H1 (cell line): ENCODE results near the gene DIP2C. TPM values are rescaled to one million over a fixed set of nuclear protein-coding genes. Genes with fewer than 3 reads are reported as not detected.

Experiments
- CTCF ChIA-PET: fragments of 300-600 bp; sonication (Branson Sonifier 250); formaldehyde crosslinking; loops from one replicate; lab custom pipeline; 2021; ENCODE audit not compliant: partially characterized antibody; lab: Charles Lee
- POLR2A ChIA-PET: fragments of 300-600 bp; sonication (Branson Sonifier 250); formaldehyde crosslinking; loops from one replicate; lab custom pipeline; 2021; ENCODE audit warnings: inconsistent platforms; ENCODE audit not compliant: partially characterized antibody; lab: Charles Lee
- DNase-seq, 2 experiments: peaks; one replicate each; pipeline versions ENCODE4 v3.0.0 to v3.0.0-alpha.2; 2010 to 2022; ENCODE audit warnings: low spot score in 2 of 2, low read depth in 1 of 2, mixed read lengths in 1 of 2
- FAIRE-seq: peaks from 2 replicates; lab custom pipeline; 2011; peaks lifted over from hg19 to GRCh38; lab: Jason Lieb, UNC
- H2AFZ ChIP-seq: 2 replicates; pipeline ENCODE4 v1.8.1; 2012; ENCODE audit warnings: low read length, inconsistent platforms
- H2AK5ac ChIP-seq: 2 replicates; pipeline ENCODE4 v1.6.1; 2013; ENCODE audit warnings: low read depth, low read length
- H2BK120ac ChIP-seq: replicated peaks from 2 replicates; pipeline ENCODE3; 2013; ENCODE audit warnings: low read depth, low read length, inconsistent platforms
- H2BK12ac ChIP-seq: 2 replicates; pipeline ENCODE4 v1.6.1; 2013; ENCODE audit warnings: low read depth, low read length
- H2BK15ac ChIP-seq: 2 replicates; pipeline ENCODE4 v1.6.1; 2013; ENCODE audit warnings: low read length
- H2BK20ac ChIP-seq: 2 replicates; pipeline ENCODE4 v1.6.1; 2013; ENCODE audit warnings: low read length
- H2BK5ac ChIP-seq: 2 replicates; pipeline ENCODE4 v1.6.1; 2013; ENCODE audit warnings: low read depth, low read length
- H3K14ac ChIP-seq: 2 replicates; pipeline ENCODE4 v1.6.1; 2013; ENCODE audit warnings: inconsistent platforms; ENCODE audit not compliant: insufficient read length
- H3K18ac ChIP-seq: 2 replicates; pipeline ENCODE4 v1.6.1; 2013; ENCODE audit warnings: low read length; ENCODE audit errors: extremely low read depth
- H3K23ac ChIP-seq: 2 replicates; pipeline ENCODE4 v1.6.1; 2013; ENCODE audit warnings: inconsistent platforms; ENCODE audit not compliant: insufficient read length
- H3K23me2 ChIP-seq: 2 replicates; pipeline ENCODE4 v1.6.1; 2013; ENCODE audit warnings: low read depth, low read length
- H3K27ac ChIP-seq: 2 replicates; pipeline ENCODE4 v1.6.1; 2011; ENCODE audit warnings: low read depth, low read length, inconsistent platforms
- H3K27me3 ChIP-seq, 4 experiments: replicated peaks in 1 of 4; 1 replicate in 1 of 4; 2 replicates in 3 of 4; pipeline versions ENCODE4 v1.6.1 to v1.8.1; 2011 to 2013; ENCODE audit warnings: low read length in 3 of 4, mild to moderate bottlenecking in 3 of 4, inconsistent platforms in 2 of 4, mixed read lengths in 2 of 4, moderate library complexity in 1 of 4; ENCODE audit not compliant: control insufficient read depth in 3 of 4, insufficient read depth in 3 of 4; ENCODE audit errors: extremely low read depth in 1 of 4
- H3K36me3 ChIP-seq, 4 experiments: 2 replicates each; pipeline versions ENCODE4 v1.6.1 to v1.8.1; 2011 to 2013; ENCODE audit warnings: mild to moderate bottlenecking in 4 of 4, low read length in 3 of 4, moderate library complexity in 2 of 4, control low read depth in 1 of 4, inconsistent platforms in 1 of 4; ENCODE audit not compliant: insufficient read depth in 4 of 4, control insufficient read depth in 2 of 4
- H3K4ac ChIP-seq: replicated peaks from 2 replicates; pipeline ENCODE3; 2013; ENCODE audit warnings: low read length, low read depth, mixed read lengths, inconsistent platforms; ENCODE audit not compliant: insufficient read length
- H3K4me1 ChIP-seq, 4 experiments: replicated peaks in 1 of 4; 1 replicate in 1 of 4; 2 replicates in 3 of 4; pipeline versions ENCODE4 v1.6.1 to v1.8.1; 2011 to 2013; ENCODE audit warnings: low read length in 3 of 4, inconsistent platforms in 2 of 4, mixed read lengths in 1 of 4; ENCODE audit not compliant: insufficient read depth in 4 of 4, control insufficient read depth in 3 of 4
- H3K4me2 ChIP-seq, 2 experiments: 2 replicates each; pipeline versions ENCODE4 v1.6.1 to v1.8.1; 2011 to 2013; ENCODE audit warnings: low read depth in 2 of 2, low read length in 2 of 2, control low read depth in 1 of 2, inconsistent platforms in 1 of 2, mild to moderate bottlenecking in 1 of 2; ENCODE audit not compliant: insufficient read depth in 1 of 2
- H3K4me3 ChIP-seq, 4 experiments: fragments of 200-600, 300-600 bp in 1 of 4; sonication (generic), shearing (Covaris generic), sonication (Bioruptor Twin) in 1 of 4; 2 replicates each; pipeline versions ENCODE4 v1.5.1 to v1.8.1; 2011 to 2016; ENCODE audit warnings: low read length in 4 of 4, low read depth in 3 of 4, control low read depth in 2 of 4, inconsistent platforms in 2 of 4, mild to moderate bottlenecking in 2 of 4, mixed read lengths in 1 of 4, moderate library complexity in 1 of 4; ENCODE audit not compliant: insufficient read depth in 2 of 4; ENCODE audit errors: extremely low read depth in 1 of 4
- H3K56ac ChIP-seq: replicated peaks from 2 replicates; pipeline ENCODE3; 2013; ENCODE audit warnings: low read depth, mild to moderate bottlenecking, mixed read lengths, low read length, inconsistent platforms; ENCODE audit not compliant: insufficient read length
- H3K79me1 ChIP-seq: 2 replicates; pipeline ENCODE4 v1.6.1; 2013; ENCODE audit warnings: low read depth, low read length, control low read depth
- H3K79me2 ChIP-seq, 2 experiments: 2 replicates each; pipeline versions ENCODE4 v1.6.1 to v1.8.1; 2012 to 2013; ENCODE audit warnings: low read length in 2 of 2, mild to moderate bottlenecking in 2 of 2, inconsistent platforms in 1 of 2; ENCODE audit not compliant: insufficient read depth in 2 of 2, control insufficient read depth in 1 of 2
- H3K9ac ChIP-seq, 4 experiments: replicated peaks in 1 of 4; 1 replicate in 1 of 4; 2 replicates in 3 of 4; pipeline versions ENCODE4 v1.6.1 to v1.8.1; 2011 to 2013; ENCODE audit warnings: low read depth in 3 of 4, low read length in 3 of 4, control low read depth in 2 of 4, mild to moderate bottlenecking in 2 of 4, moderate library complexity in 2 of 4, inconsistent platforms in 1 of 4; ENCODE audit errors: extremely low read depth in 1 of 4
- H3K9me3 ChIP-seq, 2 experiments: 2 replicates each; pipeline versions ENCODE4 v1.6.1 to v1.8.1; 2012 to 2013; ENCODE audit warnings: mild to moderate bottlenecking in 2 of 2, moderate library complexity in 2 of 2, control low read depth in 1 of 2, inconsistent platforms in 1 of 2, low read depth in 1 of 2, low read length in 1 of 2, mixed read lengths in 1 of 2; ENCODE audit not compliant: insufficient read depth in 2 of 2
- H4K20me1 ChIP-seq, 2 experiments: replicated peaks in 1 of 2; 2 replicates each; pipeline versions ENCODE3 to v1.8.1; 2011 to 2013; ENCODE audit warnings: inconsistent platforms in 2 of 2, low read length in 2 of 2, mild to moderate bottlenecking in 1 of 2; ENCODE audit not compliant: insufficient read depth in 2 of 2, control insufficient read depth in 1 of 2
- H4K5ac ChIP-seq: 2 replicates; pipeline ENCODE4 v1.6.1; 2013; ENCODE audit warnings: low read length, low read depth, mixed read lengths, inconsistent platforms; ENCODE audit not compliant: insufficient read length
- H4K8ac ChIP-seq: 2 replicates; pipeline ENCODE4 v1.8.0; 2013; ENCODE audit warnings: mild to moderate bottlenecking, moderate library complexity, low read length, inconsistent platforms; ENCODE audit not compliant: insufficient read depth; ENCODE audit errors: extremely low read depth
- H4K91ac ChIP-seq: replicated peaks from 2 replicates; pipeline ENCODE3; 2013; ENCODE audit warnings: low read length, mixed read lengths, inconsistent platforms; ENCODE audit not compliant: insufficient read length
- BRCA1 ChIP-seq: IDR thresholded peaks from 2 replicates; pipeline ENCODE4 v1.6.1; 2012; ENCODE audit warnings: low read depth, low read length, improper control_type of control experiment
- CEBPB ChIP-seq: IDR thresholded peaks from 2 replicates; pipeline ENCODE4 v1.6.1; 2012; ENCODE audit warnings: low read depth, low read length
- HDAC2 ChIP-seq, 2 experiments: fragments of 300-600 bp in 1 of 2; sonication (generic) in 1 of 2; IDR thresholded peaks; 2 replicates each; pipeline ENCODE4 v1.6.1; 2011 to 2012; ENCODE audit warnings: low read depth in 2 of 2, low read length in 2 of 2, mild to moderate bottlenecking in 2 of 2, moderate library complexity in 2 of 2, borderline replicate concordance in 1 of 2, inconsistent platforms in 1 of 2
- JUND ChIP-seq: IDR thresholded peaks from 2 replicates; pipeline ENCODE4 v1.6.1; 2011; ENCODE audit warnings: mild to moderate bottlenecking, improper control_type of control experiment, low read length
- KDM5A ChIP-seq: fragments of 200-600 bp; IDR thresholded peaks from 2 replicates; pipeline ENCODE4 v1.7.1; 2012; ENCODE audit warnings: mild to moderate bottlenecking, low read length, inconsistent platforms, mixed read lengths
- MAX ChIP-seq: IDR thresholded peaks from 2 replicates; pipeline ENCODE4 v1.6.1; 2012; ENCODE audit warnings: inconsistent platforms
- PHF8 ChIP-seq: fragments of 200-600 bp; sonication (generic); conservative IDR thresholded peaks from 2 replicates; pipeline ENCODE4 v1.7.1; 2012; ENCODE audit warnings: low read depth, mild to moderate bottlenecking, inconsistent platforms, low read length, moderate library complexity
- POU5F1 ChIP-seq: IDR thresholded peaks from 2 replicates; pipeline ENCODE4 v1.6.1; 2011; ENCODE audit warnings: low read depth, mild to moderate bottlenecking, low read length, moderate library complexity
- RNF2 ChIP-seq: fragments of 200-900, 300-1000 bp; sonication (generic); IDR thresholded peaks from 2 replicates; pipeline ENCODE4 v1.7.1; 2016; ENCODE audit warnings: borderline replicate concordance, low read depth, mild to moderate bottlenecking, antibody characterized with exemption, low read length; ENCODE audit not compliant: poor library complexity, severe bottlenecking; ENCODE audit errors: missing control alignments
- SIN3A ChIP-seq, 2 experiments: IDR thresholded peaks in 1 of 2; conservative IDR thresholded peaks in 1 of 2; 2 replicates each; pipeline ENCODE4 v1.6.1; 2011 to 2012; ENCODE audit warnings: low read length in 2 of 2, improper control_type of control experiment in 1 of 2, low read depth in 1 of 2, mild to moderate bottlenecking in 1 of 2
- TCF12 ChIP-seq: IDR thresholded peaks from 2 replicates; pipeline ENCODE4 v1.6.1; 2011; ENCODE audit warnings: low read depth, mild to moderate bottlenecking, low read length
- TEAD4 ChIP-seq: IDR thresholded peaks from 2 replicates; pipeline ENCODE4 v1.6.1; 2012; ENCODE audit warnings: low read depth, low read length, inconsistent platforms, mixed read lengths
- WGBS, 2 experiments: shearing (Covaris generic) in 1 of 2; methylation state at CpG; one replicate each; pipeline versions ENCODE4 v1.1.6 to v1.1.7; 2013 to 2015; ENCODE audit warnings: low lambda C conversion rate in 2 of 2, mixed read lengths in 2 of 2, inconsistent platforms in 1 of 2, low coverage in 1 of 2, missing lambda C conversion rate in 1 of 2; ENCODE audit not compliant: insufficient replicate concordance in 2 of 2, insufficient coverage in 1 of 2, insufficient read length in 1 of 2; ENCODE audit errors: extremely low coverage in 1 of 2, missing lambda C conversion rate in 1 of 2; 5-methylcytosine and 5-hydroxymethylcytosine counted together
- polyA plus RNA-seq, 7 experiments: library from polyadenylated mRNA; depleted of rRNA in 3 of 7; stranded (reverse) in 5 of 7; unstranded in 2 of 7; fragments of >200 nt in 5 of 7; fragments of 200-250 nt in 2 of 7; gene quantifications; 1 replicate in 5 of 7; 2 replicates in 1 of 7; 4 replicates in 1 of 7; pipeline versions ENCODE4 v1.2.1 to v1.2.3, GENCODE V29; 2011 to 2013; ENCODE audit warnings: missing spikeins in 2 of 7, mixed read lengths in 2 of 7
- total RNA-seq: library from RNA; stranded (reverse); fragmentation: NEBNext Ultra II Directional; extraction: Animal tissue kit (Norgen Biotek cat#: 25700); gene quantifications from 2 replicates; pipeline ENCODE4 v1.2.1, GENCODE V29; 2021

DIP2C gene
- total and polyA plus RNA-seq, 2 of the 8 experiments (the other 6 are each of a cell fraction or from before 2014, with no cell fraction given): 3.8 to 9.3 TPM

GRCh38 chr10:384538-385305 lies 304.7 kb downstream of the DIP2C start:
- Histone ChIP-seq H4K5ac (no peak overlapping the region), H3K4me2 (no peak overlapping the region), H3K18ac (no peak overlapping the region), H2BK5ac (no peak overlapping the region; the same call in 1 of the 2 replicates), H2BK15ac (no peak overlapping the region), H3K36me3 (no peaks in the 10 kb centered on the region), H2AFZ (no peak overlapping the region), H3K9me3 (no peaks in the 10 kb centered on the region), H3K79me2 (no peaks in the 10 kb centered on the region), H3K4ac (no peak overlapping the region), H3K79me1 (no peaks in the 10 kb centered on the region), H3K14ac (no peak overlapping the region), H3K27me3 (no peaks in the 10 kb centered on the region), H3K23ac (no peak overlapping the region), H2BK12ac (no peak overlapping the region), H3K23me2 (no peaks in the 10 kb centered on the region), H4K20me1 (peaks cover 0 to 2% of the 10 kb centered on the region in 2 experiments), H3K4me1 (no peaks in the 10 kb centered on the region), H3K27ac (no peak overlapping the region), H2BK20ac (no peak overlapping the region), H3K9ac (no peak overlapping the region), H4K8ac (peak overlapping the region; percentile 36; the same call in 1 of the 2 replicates), H2BK120ac (no peak overlapping the region), H3K4me3 (no peak overlapping the region), H2AK5ac (no peak overlapping the region), H4K91ac (no peak overlapping the region), H3K56ac (no peak overlapping the region)
- CTCF ChIA-PET: interaction anchor here (1.8 kb wide), 1 partner anchor 14 kb away, joined by 6 read pairs; no protein-coding TSS in a partner anchor
- no peak for FAIRE-seq
- DNase-seq: no peak
- POLR2A ChIA-PET: no interaction called here
- WGBS, 2 experiments: 85% methylated on average over 25 of the region's 27 CpGs; no CpG with 5 or more reads in 1 of the 2 experiments
- TF ChIP-seq HDAC2 (IDR thresholded peaks at IDR 0.05; ENCODE audit: borderline replicate concordance in 1 of 2, low read depth in 2 of 2, low read length in 2 of 2) (no peak), MAX (no peak), BRCA1 (no peak), POU5F1 (no peak), TCF12 (no peak), CEBPB (no peak), PHF8 (no peak), SIN3A (conservative IDR thresholded peaks at IDR 0.05 in 1 of 2, IDR thresholded peaks at IDR 0.05 in 1 of 2; ENCODE audit: low read depth in 1 of 2, low read length in 2 of 2) (no peak), JUND (no peak), RNF2 (no peak), TEAD4 (no peak), KDM5A (no peak)
